GM18951 (cell line): ENCODE data around the gene NKD2.

ENCODE experiments used
- POLR2A ChIP-seq: IDR thresholded peaks from 4 replicates; pipeline ENCODE4 v1.6.1; 2011; ENCODE audit warnings: mild to moderate bottlenecking; ENCODE audit not compliant: insufficient read length, insufficient read depth; ENCODE audit errors: extremely low read depth
- in situ Hi-C: fragments of 300-500 bp; cut with MboI; formaldehyde crosslinking; loops from one replicate; pipeline ENCODE4 v1.12.0; 2022; ENCODE audit warnings: low sequenced_read_pairs, mixed read lengths, inconsistent platforms; ENCODE audit not compliant: unreplicated experiment

NKD2 gene

DNA sequence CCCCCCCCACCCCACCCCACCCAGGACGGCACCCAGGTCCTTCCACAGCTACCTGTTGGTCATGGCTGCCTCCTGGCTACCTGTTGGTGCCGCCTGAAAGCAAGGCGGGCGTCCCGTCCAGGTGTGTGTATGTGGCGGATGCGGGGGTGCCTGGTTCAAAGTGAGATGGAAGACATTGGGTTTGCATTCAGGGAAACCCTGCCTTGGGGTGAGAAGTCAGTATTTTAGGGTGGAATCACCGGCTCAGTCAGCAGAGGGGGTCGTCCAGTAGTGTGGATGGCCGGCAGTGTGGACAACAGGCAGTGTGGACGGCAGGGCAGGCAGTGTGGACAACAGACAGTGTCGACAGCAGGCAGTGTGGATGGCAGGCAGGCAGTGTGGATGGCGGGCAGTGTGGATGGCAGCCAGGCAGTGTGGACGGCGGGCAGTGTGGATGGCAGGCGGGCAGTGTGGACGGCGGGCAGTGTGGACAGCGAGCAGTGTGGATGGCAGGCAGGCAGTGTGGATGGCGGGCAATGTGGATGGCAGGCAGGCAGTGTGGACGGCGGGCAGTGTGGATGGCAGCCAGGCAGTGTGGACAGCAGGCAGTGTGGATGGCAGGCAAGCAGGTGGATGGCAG lies 28.0 kb downstream of the NKD2 start:
- in situ Hi-C loops, result no loop called here
- TF ChIP-seq POLR2A, result no peak

GRCh38 chr5:1037123-1037670 lies 28.6 kb downstream of the NKD2 start:
- TF ChIP-seq POLR2A, result no peak
- in situ Hi-C loops, result no loop called here

DNA sequence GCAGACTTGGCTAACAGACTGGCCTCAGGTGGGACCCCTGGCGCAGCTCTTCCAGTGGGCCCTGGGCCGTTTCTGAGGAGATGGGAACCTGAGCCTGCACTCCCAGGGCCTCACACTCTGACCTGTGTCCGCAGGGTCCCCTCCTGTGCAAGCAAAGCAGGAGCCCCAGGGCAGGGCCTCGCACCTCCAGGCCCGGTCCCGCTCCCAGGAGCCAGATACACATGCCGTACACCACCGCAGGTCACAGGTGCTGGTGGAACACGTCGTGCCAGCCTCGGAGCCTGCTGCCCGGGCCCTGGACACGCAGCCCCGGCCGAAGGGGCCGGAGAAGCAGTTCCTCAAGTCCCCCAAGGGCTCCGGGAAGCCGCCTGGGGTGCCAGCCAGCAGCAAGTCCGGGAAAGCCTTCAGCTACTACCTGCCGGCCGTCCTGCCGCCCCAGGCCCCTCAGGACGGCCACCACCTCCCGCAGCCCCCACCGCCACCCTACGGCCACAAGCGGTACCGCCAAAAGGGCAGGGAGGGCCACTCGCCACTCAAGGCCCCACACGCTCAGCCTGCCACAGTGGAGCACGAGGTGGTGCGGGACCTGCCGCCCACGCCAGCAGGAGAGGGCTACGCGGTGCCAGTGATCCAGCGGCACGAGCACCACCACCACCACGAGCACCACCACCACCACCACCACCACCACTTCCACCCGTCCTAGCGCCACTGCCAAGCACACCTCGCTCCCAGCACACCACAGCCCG lies 29.2 kb downstream of the NKD2 start:
- in situ Hi-C loops, result no loop called here
- TF ChIP-seq POLR2A, result no peak

- TF ChIP-seq POLR2A, result no peak
- in situ Hi-C loops, result no loop called here
Observed at GRCh38 chr5:1038417-1039209, 30.0 kb downstream of the NKD2 start.

GRCh38 chr5:1039210-1039548 lies 30.6 kb downstream of the NKD2 start:
- no peak for TF ChIP-seq POLR2A
- in situ Hi-C loops, result no loop called here

DNA sequence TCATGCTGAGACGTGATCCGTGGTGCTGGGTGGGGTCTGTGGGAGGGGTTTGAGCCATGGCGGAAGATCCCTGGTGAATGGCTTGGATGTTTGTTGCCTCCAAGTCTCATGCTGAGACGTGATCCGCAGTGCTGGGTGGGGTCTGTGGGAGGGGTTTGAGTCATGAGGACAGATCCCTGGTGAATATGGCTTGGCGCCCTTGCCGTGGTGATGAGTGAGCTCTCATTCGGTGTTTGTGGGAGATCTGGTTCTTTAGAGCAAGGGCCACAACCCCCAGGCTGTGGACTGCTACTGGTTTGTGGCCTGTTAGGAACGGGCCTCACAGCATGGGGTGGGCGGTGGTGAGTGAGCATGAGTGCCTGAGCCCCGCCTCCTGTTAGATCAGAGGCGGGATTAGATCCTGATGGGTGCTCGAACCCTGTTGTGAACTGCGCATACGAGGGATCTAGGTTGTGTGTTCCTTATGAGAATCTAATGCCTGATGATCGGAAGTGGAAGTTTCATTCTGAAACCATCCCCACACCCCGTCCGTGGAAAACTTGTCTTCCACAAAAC lies 31.2 kb downstream of the NKD2 start:
- in situ Hi-C loops, result no loop called here
- no peak for TF ChIP-seq POLR2A

DNA sequence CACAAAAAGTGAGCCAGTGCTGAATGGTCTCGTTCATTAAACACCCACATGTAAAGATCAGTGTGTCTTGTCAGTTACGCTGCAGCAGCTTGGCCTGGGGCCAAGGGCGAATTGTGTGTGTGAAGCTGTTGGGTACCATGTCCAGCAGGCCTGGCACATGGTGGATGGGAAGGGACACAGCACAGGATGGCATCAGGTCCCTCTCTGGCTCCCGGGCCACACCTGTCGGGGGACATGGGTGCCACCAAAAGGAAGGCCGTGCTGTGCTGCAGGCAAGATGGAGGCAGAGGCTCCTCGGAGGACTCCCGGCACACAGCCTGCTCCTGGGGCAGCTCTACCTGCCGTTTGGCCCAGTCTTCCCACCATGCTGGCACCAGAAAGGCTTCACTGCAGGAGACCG lies 32.0 kb downstream of the NKD2 start:
- in situ Hi-C loops, result no loop called here
- no peak for TF ChIP-seq POLR2A

GRCh38 chr5:1041225-1042143 lies 32.9 kb downstream of the NKD2 start:
- no peak for TF ChIP-seq POLR2A
- in situ Hi-C loops, result no loop called here

- TF ChIP-seq POLR2A, result no peak
- in situ Hi-C loops, result no loop called here
Observed at GRCh38 chr5:1042626-1043025, 34.0 kb downstream of the NKD2 start.

GRCh38 chr5:1043327-1043726 lies 34.7 kb downstream of the NKD2 start:
- TF ChIP-seq POLR2A, result no peak
- in situ Hi-C loops, result no loop called here

DNA sequence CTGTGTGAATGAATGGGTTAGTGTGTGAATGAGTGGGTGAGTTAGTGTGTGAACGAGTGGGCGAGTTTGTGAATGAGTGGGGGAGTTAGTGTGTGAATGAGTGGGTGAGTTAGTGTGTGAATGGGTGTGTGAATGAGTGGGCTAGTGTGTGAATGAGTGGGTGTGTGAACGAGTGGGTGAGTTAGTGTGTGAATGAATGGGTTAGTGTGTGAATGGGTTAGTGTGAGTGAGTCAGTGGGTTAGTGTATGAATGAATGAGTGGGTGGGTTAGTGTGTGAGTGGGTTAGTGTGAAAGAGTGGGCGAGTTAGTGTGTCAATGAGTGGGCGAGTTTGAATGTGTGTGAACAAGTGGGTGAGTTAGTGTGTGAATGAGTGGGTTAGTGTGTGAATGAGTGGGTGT lies 35.5 kb downstream of the NKD2 start:
- in situ Hi-C loops, result no loop called here
- no peak for TF ChIP-seq POLR2A

DNA sequence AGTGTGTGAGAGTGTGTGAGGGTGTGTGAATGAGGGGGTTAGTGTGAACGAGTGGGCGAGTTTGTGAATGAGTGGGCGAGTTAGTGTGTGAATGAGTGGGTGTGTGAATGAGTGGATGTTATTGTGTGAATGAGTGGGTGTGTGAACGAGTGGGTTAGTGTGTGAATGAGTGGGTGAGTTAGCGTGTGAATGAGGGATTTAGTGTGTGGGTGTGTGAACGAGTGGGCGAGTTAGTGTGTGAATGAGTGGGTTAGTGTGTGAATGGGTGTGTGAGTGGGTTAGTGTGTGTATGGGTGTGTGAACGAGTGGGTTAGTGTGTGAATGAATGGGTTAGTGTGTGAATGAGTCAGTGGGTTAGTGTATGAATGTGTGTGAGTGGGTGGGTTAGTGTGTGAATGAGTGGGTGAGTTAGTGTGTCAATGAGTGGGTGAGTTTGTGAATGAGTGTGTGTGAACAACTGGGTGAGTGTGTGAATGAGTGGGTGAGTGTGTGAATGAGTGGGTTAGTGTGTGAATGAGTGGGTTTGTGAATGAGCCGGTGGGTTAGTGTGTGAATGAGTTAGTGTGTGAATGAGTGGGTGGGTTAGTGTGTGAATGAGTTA lies 37.5 kb downstream of the NKD2 start:
- TF ChIP-seq POLR2A, result no peak
- in situ Hi-C loops, result no loop called here
